HepG2 (cell line): ENCODE data around the gene DRC7.

Experiments used
- CHD2 ChIP-seq: IDR thresholded peaks from 2 replicates; pipeline ENCODE4 v1.6.1; 2011; ENCODE audit warnings: low read depth, low read length, improper control_type of control experiment
- FIP1L1 ChIP-seq: fragments of 200-400 bp; formaldehyde crosslinking; IDR thresholded peaks from 2 replicates; pipeline ENCODE4 v1.6.1; 2018; ENCODE audit warnings: low read depth, mild to moderate bottlenecking, low read length, moderate library complexity, borderline replicate concordance; ENCODE audit not compliant: insufficient read depth
- GLI4 ChIP-seq: sonication (generic); formaldehyde crosslinking; IDR thresholded peaks from 2 replicates; pipeline ENCODE4 v1.5.1; 2020; ENCODE audit warnings: missing genetic modification reagents, mild to moderate bottlenecking, moderate library complexity, borderline replicate concordance
- HOXA7 ChIP-seq: sonication (generic); formaldehyde crosslinking; IDR thresholded peaks from 2 replicates; pipeline ENCODE4 v1.8.1; 2022; ENCODE audit warnings: mild to moderate bottlenecking, missing genetic modification reagents, moderate library complexity
- NBN ChIP-seq: fragments of 450-650 bp; conservative IDR thresholded peaks from 2 replicates; pipeline ENCODE4 v1.6.1; 2017
- SETDB1 ChIP-seq: sonication (generic); formaldehyde crosslinking; IDR thresholded peaks from 2 replicates; pipeline ENCODE4 v1.5.1; 2020; ENCODE audit warnings: missing genetic modification reagents, mild to moderate bottlenecking, borderline replicate concordance
- TARDBP ChIP-seq: sonication (generic); formaldehyde crosslinking; IDR thresholded peaks from 2 replicates; pipeline ENCODE4 v1.8.0; 2022; ENCODE audit warnings: mild to moderate bottlenecking, missing genetic modification reagents
- TCF12 ChIP-seq, 2 experiments: fragments of 450-650 bp in 1 of 2; sonication (generic) in 1 of 2; formaldehyde crosslinking in 1 of 2; IDR thresholded peaks; 2 replicates each; pipeline versions ENCODE4 v1.6.1 to v1.8.0; 2017 to 2022; ENCODE audit warnings: antibody characterized with exemption in 1 of 2, mild to moderate bottlenecking in 1 of 2, missing genetic modification reagents in 1 of 2, moderate library complexity in 1 of 2
- ZNF703 ChIP-seq: sonication (generic); formaldehyde crosslinking; IDR thresholded peaks from 2 replicates; pipeline ENCODE4 v1.5.1; 2020; ENCODE audit warnings: missing genetic modification reagents, mild to moderate bottlenecking, moderate library complexity, borderline replicate concordance
- ZNF841 ChIP-seq: sonication (generic); formaldehyde crosslinking; IDR thresholded peaks from 2 replicates; pipeline ENCODE4 v1.8.1; 2023; ENCODE audit warnings: missing genetic modification reagents, borderline replicate concordance
- TF ChIP-seq, protein P1 (sequence below): sonication (generic); formaldehyde crosslinking; IDR thresholded peaks from 2 replicates; pipeline ENCODE4 v1.5.0; 2020; ENCODE audit warnings: mild to moderate bottlenecking, missing genetic modification reagents, moderate library complexity

DNA sequence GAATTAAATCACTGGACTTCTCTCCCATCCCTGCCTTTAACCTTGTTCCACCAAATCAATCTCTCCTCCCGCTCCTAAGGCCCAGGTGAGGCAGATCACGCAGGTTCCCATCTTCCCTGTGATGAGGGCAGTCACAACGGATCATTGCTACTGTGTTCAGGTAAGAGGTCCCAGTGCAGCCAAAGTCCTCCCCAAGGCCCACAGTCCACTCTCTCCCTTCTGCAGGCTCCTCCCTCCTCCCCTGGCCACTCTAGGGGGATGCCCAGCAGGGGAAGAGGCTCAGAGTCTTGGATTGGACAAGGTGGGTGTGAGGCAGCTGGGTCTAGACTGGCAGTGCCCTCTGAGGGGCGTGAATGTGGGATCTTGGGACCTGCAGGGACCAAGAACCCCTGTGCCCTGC lies 29.1 kb upstream of the DRC7 start:
- TF ChIP-seq ZNF703 (no peak), SETDB1 (no peak), GLI4 (CRISPR knock-in tag) (no peak), NBN (no peak), CHD2 (no peak), TCF12 (IDR thresholded peaks at IDR 0.05) (no peak), TCF12 (CRISPR knock-in tag; IDR thresholded peaks at IDR 0.05) (no peak), ZNF841 (no peak), FIP1L1 (no peak), HOXA7 (CRISPR knock-in tag) (no peak), TARDBP (CRISPR knock-in tag) (no peak)
- TF ChIP-seq, protein P1, sequence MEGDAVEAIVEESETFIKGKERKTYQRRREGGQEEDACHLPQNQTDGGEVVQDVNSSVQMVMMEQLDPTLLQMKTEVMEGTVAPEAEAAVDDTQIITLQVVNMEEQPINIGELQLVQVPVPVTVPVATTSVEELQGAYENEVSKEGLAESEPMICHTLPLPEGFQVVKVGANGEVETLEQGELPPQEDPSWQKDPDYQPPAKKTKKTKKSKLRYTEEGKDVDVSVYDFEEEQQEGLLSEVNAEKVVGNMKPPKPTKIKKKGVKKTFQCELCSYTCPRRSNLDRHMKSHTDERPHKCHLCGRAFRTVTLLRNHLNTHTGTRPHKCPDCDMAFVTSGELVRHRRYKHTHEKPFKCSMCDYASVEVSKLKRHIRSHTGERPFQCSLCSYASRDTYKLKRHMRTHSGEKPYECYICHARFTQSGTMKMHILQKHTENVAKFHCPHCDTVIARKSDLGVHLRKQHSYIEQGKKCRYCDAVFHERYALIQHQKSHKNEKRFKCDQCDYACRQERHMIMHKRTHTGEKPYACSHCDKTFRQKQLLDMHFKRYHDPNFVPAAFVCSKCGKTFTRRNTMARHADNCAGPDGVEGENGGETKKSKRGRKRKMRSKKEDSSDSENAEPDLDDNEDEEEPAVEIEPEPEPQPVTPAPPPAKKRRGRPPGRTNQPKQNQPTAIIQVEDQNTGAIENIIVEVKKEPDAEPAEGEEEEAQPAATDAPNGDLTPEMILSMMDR (CRISPR knock-in tag): no peak
